ENCODE data around the gene NOS3. TPM values are rescaled to one million over a fixed set of nuclear protein-coding genes. Genes with fewer than 3 reads are reported as not detected.

The NOS3 gene
- total and polyA plus RNA-seq, 11 donors, result 8.9 to 49.4 (median 17.3) TPM

- Histone ChIP-seq H3K4me3 (no peak overlapping the region), H3K27me3 (no peaks in the 10 kb centered on the region), H3K9me3 (no peaks in the 10 kb centered on the region), H3K27ac (no peak overlapping the region), H3K4me1 (peaks cover 0 to 19% (median 6%) of the 10 kb centered on the region in 12 donors), H3K36me3 (peaks cover 0 to 41% (median 22%) of the 10 kb centered on the region in 9 donors)
- TF ChIP-seq POLR2A (IDR thresholded peaks at IDR 0.05) (no peak), CTCF (IDR thresholded peaks at IDR 0.05) (no peak)
- DNase-seq (no peak), ATAC-seq (no peak)
- intact Hi-C loops (cut with DNase I), result no loop called here
- WGBS, 4 donors, result 87 to 96% (median 95%) methylated on average over 5 of the region's 5 CpGs
Measured at GRCh38 chr7:150999497-151000230, 8.8 kb downstream of the NOS3 start.

- Histone ChIP-seq H3K36me3 (peaks cover 0 to 54% (median 22%) of the 10 kb centered on the region in 9 donors), H3K9me3 (no peaks in the 10 kb centered on the region), H3K27me3 (no peaks in the 10 kb centered on the region), H3K4me3 (no peak overlapping the region), H3K4me1 (peaks cover 0 to 13% (median 1%) of the 10 kb centered on the region in 12 donors), H3K27ac (no peak overlapping the region)
- TF ChIP-seq CTCF (IDR thresholded peaks at IDR 0.05), result no peak
- TF ChIP-seq POLR2A (IDR thresholded peaks at IDR 0.05), result no peak
- DNase-seq, result peak in 1 of 5 donors; percentile 19
- no peak for ATAC-seq
- intact Hi-C loops (cut with DNase I), result no loop called here
- WGBS, 4 donors, result 93 to 97% (median 94%) methylated on average over 13 of the region's 13 CpGs
Measured at GRCh38 chr7:151000897-151001495, 10.2 kb downstream of the NOS3 start.

GRCh38 chr7:151001546-151001945 is 10.7 kb downstream of the NOS3 start:
- 92 to 95% (median 94%) methylated on average over 16 of the region's 16 CpGs for WGBS, 4 donors

More at GRCh38 chr7:151001546-151001945, 10.7 kb downstream of the NOS3 start:
- no peak for ATAC-seq
- Histone ChIP-seq H3K27me3 (no peaks in the 10 kb centered on the region), H3K4me1 (peaks cover 0 to 11% (median 4%) of the 10 kb centered on the region in 12 donors), H3K4me3 (no peak overlapping the region), H3K27ac (no peak overlapping the region), H3K36me3 (peaks cover 0 to 55% (median 22%) of the 10 kb centered on the region in 9 donors), H3K9me3 (no peaks in the 10 kb centered on the region)
- intact Hi-C loops (cut with DNase I), result no loop called here
- peak in 1 of 5 donors; percentile 51 for DNase-seq
- no peak for TF ChIP-seq POLR2A (IDR thresholded peaks at IDR 0.05)
- no peak for TF ChIP-seq CTCF (IDR thresholded peaks at IDR 0.05)
